Hematopoietic multipotent progenitor cell treated with erythropoietin and hydrocortisone succinate and interleukin-3 and kit ligand, for 17 days (in vitro differentiated cells): ENCODE measurements around the gene SDCBP2.

Source experiments
- DNase-seq: peaks from one replicate; pipeline ENCODE4 v3.0.0-alpha.2; 2015; ENCODE audit warnings: low spot score

Gene SDCBP2, protein sequence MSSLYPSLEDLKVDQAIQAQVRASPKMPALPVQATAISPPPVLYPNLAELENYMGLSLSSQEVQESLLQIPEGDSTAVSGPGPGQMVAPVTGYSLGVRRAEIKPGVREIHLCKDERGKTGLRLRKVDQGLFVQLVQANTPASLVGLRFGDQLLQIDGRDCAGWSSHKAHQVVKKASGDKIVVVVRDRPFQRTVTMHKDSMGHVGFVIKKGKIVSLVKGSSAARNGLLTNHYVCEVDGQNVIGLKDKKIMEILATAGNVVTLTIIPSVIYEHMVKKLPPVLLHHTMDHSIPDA

DNA sequence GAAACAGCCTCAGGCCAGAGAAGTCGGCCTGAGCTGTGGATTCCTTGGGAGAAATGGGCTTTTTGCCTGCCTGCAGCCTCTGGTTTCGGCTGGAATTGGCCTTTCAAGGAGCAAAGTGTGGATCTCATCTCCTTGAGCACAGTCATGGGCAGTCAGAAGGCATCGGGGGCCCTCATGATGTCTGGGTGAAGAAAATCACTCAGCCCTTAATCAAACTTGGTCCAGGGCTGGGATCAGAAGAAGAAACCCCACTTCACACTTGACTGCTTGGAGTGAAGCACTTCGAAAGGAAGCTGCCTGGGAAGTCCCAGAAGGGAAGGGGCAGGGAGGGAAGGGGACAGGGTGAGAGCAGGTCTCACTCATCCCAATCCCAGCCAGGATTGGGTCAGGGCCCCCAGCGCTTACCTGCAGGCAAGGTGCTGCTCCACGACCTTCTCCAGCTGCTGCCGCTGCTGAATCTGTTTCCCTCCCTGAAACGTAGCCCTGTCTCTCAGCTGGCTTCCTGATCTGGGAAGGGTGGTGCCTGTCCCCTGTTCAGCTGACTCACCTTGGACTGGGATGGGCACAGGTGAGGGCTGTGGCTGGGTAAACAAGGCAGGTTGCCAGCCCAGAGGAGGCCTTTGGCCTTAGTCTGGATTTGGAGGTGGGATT lies at the start of gene SDCBP2:
TSS of gene SDCBP2 (minus strand) at position 460 of the 651 bp plus-strand sequence. CDS start 8,723 bp downstream, outside the sequence.
- DNase-seq: no peak

DNA sequence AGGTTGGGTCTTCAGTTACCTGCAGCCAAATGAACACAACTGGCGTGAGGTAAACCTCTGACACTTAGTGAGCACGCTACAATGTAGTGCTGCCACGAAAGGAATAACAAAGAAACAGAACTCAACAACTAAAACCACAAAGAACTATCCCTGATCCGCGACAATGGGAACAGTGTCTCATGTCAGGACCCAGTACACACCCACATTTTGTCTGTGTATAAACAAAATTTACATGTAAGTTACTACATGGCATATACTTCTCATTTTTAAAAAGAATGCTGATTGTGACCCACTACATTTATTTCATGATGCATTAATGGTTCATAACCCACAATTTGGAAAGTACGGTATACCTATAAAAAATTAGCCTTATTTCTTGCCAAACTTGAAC lies 49.8 kb upstream of the SDCBP2 start:
- DNase-seq: no peak

DNA sequence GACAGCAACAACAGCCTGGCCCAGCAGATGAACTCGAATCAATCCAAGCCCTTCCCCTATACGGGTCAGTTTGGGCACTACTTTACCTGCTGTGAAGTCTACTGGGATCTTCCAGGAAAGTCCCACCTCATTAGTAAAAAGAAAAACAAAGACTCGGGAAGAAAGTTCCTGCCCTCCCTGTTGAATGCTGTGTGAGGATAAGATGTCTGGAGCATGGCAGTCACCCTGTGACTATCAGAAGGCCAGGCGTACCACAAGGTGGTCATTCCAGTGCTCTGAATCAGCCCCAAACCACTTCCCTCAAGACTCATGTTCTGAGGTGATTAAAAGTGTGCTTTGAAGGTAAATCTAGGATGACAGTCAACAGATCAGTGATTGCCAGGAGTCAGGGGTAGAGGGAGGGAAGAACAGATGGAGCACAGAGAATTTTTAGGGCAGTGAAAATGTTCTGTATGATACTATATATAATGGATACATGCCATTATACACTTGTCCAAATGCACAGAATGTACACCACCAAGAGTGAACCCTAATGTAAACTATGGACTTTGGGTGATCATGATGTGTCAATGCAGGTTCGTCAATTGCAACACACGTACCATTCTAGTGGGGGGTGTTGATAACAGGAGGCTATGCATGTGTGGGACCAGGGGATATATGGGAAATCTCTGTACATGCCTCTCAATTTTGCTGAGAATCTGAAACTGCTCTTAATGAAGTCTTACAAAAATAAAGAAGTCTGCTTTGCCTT lies 49.2 kb upstream of the SDCBP2 start:
- no peak for DNase-seq

DNA sequence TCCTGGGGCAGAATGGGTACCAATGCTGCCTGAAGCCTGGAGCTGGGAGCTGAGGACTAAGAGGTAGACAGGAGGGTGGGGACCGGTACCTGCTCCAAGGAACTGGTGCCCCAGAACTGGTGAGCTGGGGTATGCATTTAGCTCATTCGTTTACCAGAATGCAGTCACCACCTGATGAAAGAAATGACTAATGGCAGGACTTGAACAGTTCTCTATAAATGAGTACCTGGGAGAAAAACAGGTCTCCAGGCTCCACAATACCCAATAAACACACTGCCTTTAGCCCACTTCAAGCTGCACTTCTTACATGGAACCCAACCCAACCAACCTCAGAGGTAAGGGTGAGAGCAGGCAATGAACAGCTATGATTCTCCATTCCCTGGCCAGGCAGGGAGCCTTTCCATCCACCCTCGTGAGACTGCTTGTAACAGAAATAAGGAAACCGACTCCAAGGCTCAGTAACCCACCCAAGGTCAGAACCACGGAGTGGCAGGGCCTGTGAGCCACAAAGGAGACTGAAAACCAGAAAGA lies 48.5 kb upstream of the SDCBP2 start:
- no peak for DNase-seq

DNA sequence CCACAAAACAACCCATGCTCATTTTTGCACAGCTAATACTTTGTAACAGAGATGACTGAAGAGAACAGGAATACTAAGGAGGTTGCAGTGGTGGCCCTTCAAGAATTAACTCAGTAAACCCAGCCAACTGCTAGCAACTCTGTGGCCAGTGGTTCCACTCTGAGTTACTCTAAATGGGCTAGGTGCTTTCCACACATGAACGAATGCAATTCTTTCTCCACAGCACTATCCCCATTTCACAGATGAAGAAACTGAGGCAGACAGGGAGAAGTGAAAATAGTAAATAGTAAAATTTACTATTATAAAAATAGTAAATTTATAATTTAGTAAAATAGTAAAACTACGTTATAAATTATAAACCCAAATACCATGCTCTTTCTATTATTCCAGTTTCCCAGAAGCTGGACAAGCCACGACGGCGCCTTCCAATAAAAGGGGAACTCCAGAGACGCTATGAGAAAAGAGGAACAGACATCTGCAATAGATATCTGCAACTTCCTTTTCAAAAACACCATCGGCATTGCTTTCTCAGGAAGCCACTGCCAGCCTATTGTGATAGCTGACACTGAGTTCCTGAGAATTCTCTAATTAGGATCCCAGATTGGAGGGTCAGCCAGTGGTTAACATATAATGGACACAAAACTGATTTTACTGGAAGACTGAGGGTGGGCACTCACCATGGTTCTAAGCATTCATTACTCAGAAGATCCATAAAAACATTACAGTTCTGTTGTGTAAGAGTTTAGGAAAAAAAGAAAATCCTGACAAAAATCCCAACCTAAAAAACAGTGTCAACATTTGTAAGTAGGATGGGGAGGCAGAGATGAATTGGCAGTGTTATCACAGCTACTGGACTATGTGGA lies 47.7 kb upstream of the SDCBP2 start:
- no peak for DNase-seq

DNA sequence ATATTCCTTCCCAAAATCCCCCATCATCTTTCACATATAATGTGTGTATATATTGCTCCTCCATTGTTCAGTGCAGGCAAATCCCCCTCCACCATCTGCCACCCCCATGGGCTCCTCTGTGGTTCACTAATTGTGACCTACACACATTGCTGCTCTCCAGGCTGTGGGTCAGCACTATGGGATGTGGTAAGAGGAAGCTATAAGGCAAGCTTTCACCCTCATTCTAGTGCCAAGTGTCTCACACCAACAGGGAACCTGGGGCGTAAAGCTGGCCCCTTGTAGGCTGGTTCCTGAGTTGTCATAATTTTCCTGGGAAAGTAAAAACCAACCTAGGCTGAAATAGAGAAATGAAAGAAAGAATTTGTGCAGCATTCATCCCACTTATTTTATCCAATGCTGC lies 47.1 kb upstream of the SDCBP2 start:
- DNase-seq: no peak

DNA sequence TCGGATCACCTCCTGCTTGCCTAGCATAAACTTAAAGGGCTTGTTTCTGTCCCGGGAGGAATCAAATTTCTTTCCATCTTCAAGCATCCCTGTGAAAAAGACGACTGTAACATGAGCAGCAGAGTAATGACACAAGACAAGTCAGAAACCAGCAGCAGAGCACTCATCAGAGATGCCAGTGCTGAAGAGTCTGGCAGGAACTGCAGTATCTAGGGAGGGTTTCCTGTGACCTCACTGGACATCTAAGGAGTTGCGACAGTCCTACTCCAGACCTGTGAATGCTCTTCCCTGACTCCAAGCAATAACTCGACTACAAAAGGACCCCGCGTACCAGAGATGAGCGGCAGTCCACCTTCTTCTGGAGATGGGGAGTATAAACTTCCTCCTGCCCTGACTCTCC lies 46.6 kb upstream of the SDCBP2 start:
- no peak for DNase-seq

DNA sequence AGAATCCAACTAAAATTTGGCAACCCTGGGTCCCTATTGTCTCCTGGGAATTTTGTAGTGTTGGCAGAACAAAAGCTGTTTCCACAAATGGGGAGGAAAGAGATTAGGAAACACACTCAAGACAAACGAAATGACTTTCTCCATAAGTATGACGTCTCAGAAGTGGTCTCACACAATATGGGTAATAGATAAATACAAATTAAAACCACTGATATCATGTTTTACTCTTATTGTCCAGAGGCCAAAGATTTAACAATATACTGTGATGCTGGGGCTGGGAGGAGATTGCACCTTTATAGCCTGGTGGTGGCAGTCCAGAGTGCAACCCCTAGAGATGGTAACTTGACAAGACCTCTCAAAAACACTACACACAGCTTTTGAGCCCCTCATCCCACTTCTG lies 45.3 kb upstream of the SDCBP2 start:
- no peak for DNase-seq

DNA sequence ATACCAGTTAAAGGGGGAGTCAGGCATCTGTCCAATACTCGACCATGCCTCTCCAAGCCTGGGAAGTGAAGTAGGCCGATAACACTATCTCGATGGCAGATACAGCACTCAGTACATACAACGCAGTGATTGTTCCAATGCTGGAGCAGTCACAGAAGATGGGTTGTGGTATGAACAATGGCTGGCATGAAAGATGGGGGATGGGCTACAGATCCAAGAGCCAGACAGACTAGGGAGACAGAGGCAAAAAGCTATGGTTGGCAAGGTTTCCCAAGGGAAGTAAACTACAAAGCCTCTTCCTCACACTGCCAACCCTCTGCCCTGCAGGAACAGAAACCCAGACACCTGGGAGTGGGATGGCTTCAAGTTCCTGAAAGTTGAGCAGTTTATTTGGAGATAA lies 44.7 kb upstream of the SDCBP2 start:
- DNase-seq: no peak

DNA sequence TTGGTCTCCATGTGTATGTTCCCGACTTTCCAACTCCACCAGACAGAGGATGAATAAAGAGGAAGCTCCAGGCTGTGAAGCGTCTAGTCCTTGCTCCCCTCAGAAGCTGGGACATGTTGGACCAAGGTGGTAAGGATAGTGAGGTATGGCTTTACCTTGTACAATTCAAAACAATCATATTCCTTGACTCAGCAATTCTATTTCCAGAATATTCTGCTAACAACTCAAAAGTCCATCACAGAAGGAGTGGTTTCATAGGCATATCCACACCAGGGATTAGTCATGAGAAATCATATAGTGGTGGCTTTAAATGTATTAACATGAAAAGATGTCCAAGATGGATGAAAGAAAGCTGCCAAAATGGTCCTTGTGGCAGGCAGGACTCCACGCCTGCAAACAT lies 44.1 kb upstream of the SDCBP2 start:
- no peak for DNase-seq

DNA sequence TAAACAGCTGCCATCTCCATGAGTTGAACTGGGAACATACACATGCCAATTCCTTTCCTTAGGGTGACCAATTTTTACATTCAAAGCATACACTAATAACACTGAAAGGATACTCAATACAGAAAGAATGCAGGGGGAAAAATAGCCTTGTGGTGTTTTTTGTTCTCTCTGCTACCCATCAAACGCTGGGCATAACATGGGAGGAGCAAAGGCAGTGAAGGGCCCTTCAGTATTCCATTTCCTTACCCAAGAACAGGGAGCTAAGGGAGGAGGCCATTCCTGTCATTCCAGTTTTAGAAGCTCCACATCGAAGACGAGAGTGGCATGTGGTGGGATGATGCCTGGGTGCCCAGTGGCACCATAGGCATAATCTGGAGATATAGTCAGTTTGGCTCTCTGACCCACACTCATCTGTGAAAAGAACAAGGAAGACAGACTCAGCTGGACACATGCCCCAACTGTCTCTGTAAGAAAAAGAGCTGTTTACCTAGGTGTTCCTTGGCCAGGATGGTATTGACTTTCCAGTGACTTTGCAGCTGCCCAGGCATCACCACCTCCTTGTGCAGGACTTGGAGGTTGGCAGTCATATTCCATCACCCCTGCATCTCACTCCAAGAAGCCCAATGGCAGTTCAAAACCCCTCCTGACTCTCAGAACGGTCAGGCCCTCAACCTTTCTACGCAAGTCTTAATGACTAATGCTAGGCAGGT lies 43.0 kb upstream of the SDCBP2 start:
- no peak for DNase-seq

DNA sequence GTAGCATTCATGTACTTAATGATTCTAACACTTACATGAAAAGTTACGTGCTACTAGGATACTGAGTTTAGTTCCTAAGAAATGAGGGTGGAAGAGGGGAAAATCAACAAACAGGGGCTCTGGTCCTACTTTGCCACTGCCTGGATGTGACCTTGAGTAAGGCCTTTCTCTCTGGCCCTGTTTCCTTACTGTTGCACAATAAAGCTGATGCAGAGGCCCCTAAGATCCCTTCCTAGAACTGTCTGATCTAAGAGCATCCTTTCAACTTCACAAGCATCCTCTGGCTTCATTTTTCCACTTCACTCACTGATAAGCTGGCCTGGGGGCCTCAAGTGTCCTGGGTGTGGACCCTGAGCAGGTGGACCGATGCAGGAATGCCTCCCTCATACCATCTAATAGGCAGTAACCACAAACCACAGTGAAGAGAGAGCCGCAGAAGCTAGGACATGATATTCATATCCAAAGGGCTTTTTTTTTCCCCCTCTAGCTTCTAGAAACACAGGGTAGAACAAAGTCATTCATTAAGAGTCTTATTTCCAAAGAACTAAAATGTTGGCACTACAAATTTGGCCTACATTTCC lies 42.4 kb upstream of the SDCBP2 start:
- DNase-seq: no peak

DNA sequence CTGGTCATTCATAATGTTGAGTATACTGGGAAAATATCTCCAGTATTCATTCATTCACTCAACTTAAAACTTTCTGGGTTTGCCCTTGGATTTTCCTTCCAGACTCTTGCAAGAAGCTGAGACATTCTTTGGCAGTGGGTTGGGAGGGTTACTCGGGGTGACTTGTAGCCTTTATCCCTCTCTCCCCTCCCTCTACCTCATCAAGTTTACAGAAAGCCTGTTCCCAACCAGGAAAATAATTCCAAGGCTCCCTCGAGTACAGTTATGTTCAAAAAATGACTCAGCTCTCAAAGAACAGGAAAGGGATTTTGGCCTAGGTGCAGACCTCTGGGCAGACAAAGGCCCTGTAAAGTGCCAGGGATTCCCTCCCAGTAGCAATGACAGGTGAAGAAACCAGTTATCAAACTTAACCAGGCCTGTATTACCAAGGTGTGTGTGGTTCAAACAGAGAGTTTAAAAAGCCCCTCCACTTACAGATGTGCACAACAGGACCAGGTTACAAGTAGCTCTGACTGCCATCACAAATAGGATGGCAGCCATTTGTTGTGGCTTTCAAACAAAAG lies 41.7 kb upstream of the SDCBP2 start:
- no peak for DNase-seq

DNA sequence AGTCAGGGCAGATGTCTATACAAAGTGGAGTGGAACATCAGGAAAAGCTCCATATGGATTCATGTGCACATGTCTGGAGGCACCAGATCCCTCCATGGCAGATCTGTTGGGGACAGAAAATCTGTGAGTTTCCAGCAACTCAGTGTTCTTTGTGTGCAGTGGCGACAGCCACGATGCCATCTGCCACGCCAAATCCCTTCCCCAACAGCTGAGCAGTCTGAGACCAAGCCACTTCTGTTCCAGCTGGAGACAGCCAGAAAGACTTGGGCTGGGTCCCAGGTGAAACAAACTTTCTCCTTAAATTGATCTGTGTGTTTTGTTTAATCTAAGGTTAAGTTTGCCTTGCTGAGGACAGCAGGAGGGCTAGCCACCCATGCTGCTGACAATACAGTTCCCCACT lies 41.0 kb upstream of the SDCBP2 start:
- no peak for DNase-seq

DNA sequence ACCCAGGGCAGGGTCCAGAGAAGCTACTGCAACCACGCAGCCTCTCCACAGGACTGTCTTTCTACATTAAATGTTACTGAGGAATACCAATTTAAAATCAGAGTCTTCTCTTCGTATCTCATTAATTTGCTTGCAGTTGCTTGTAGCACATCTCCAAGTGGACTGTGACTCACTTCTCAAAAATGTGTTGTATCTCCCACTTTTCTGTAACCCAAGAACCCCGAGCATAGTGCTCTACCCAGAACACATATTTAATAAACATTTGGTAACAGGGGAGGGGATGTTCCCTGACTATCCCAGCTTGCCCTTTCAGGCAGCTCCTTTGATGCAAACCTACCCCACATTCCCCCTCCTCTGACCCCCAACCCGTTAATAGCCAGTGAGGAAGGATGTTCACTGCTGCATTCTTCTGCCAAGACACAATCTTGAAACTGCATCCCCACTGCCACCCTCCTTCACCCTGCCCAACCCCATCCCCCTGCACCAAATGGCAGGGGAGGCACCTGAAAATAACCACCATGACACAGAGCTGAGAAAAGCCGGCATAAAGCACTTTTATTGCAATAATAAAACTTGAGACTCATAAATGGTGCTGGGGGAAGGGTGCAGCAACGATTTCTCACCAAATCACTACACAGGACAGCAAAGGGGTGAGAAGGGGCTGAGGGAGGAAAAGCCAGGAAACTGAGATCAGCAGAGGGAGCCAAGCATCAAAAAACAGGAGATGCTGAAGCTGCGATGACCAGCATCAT lies 39.7 kb upstream of the SDCBP2 start:
- DNase-seq: no peak

DNA sequence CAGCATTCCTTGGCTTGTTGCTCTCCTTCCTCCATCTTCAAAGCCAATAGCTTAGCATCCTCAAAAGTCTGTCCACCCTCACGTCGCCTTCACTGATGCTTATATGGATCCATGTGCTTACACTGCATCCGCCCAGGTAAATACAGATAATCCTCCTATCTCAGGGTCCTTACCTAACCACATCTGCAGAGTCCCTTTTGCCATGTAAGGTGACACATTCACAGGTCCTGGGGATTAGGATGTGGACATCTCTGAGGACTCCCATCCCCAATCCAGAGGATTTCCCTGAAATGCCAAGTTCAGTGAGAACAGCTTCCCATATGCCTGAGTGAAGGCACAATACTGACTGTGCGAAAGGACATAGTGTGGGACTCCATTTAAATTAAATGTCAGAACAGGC lies 38.5 kb upstream of the SDCBP2 start:
- no peak for DNase-seq

DNA sequence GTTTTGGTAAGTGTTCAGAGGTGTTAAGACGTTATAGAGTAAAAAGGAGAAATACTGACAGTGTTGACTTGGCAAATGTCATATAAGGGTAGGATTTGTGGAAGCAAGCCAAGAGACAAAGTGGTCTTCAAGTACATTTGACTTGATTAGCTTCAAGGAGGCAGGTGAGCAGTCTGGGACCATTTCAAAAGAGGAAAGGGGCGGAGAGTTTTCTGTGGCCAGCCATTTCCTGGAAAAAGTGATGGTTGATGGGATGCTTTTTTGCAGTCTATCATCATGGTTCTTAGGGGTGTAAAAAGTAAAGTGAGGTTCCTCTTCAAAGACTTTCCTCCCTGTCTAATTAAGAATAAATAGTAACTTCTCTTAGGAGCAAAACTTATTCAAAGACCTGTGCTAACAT lies 35.2 kb upstream of the SDCBP2 start:
- no peak for DNase-seq

DNA sequence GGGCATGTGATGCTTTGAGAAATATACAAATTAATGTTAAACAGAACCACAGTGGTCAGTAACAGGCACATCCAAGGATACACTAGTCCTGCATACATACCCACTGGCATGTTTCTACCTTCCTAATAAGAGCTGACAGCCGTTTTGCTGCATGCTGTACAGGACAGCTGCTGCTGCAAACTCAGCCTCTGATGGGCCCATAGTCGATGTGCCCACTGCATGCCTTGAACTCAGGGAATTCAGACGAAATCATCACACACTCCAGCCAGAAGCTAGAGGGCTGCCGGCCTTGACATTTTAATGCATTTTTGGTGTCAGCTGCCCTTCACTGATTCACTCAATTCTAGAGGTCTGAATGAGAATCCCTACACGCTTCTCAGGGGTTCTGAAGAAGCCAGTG lies 34.6 kb upstream of the SDCBP2 start:
- DNase-seq: no peak

DNA sequence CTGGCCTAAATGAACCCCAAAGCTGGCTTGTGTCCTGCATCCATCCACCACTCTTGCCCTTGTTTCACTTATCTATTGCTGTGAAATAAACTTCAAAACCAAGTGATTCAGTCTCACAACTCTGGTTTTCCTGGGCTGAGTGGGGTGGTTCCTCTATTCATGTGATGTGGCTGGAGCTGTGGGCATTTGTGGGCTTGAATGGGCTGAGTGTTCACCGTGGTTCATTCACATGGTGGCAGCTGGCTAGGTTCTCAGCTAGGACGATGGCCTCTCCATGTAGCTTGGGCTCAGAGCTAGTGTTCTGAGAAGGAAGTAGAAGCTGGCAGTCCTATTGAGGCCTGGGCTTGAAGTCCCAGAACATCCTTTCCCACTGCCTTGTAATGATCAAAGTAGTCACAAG lies 33.5 kb upstream of the SDCBP2 start:
- DNase-seq: no peak
